Heart left ventricle (tissue), 13 donors: ENCODE results near the gene JUND.
A peak's percentile ranks its signal among the peaks of the same experiment; 100 is the strongest.

ENCODE experiments used
- CTCF ChIP-seq, 12 donors: fragments of 200-600 bp; sonication (generic) in 4 of 12; IDR thresholded peaks; one replicate each; pipeline versions ENCODE4 v1.5.0 to v1.8.0; 2018 to 2022; ENCODE audit warnings: antibody characterized with exemption in 12 of 12, mild to moderate bottlenecking in 5 of 12
- POLR2A ChIP-seq, 2 donors: fragments of 450-650 bp; IDR thresholded peaks; one replicate each; pipeline ENCODE4 v1.6.1; 2017; ENCODE audit warnings: antibody characterized with exemption in 2 of 2, mild to moderate bottlenecking in 2 of 2, moderate library complexity in 2 of 2
- donor health status: ischemic (EF 13 %, LVEDD 7.1; RV severe dilation, severe dysfunction).
- donor health status: DM: no; HTN: yes; CAD: no.
- donor health status: DM: no; HTN: no; CAD: no.
- donor health status: ischemic (EF 25% LVEDD 6.9; RV normal size, moderate dysfunction).
- donor health status: ischemic (EF 25% LVEDD 5.7; RV mildly dilated, moderate dysfunction).
- donor health status: ischemic (EF 35%, LVEDD 5.7; RV mildly dilated, moderate dysfunction).
- donor health status: nonischemic (EF 11% LVEDD 7.7; RV severe dilation, severe dysfunction).
- donor health status: DM: yes; HTN: yes; CAD: no.
- donor health status: PGD.
- donor health status: ischemic (EF 29% LVEDD 5.4; RV normal size, mild dysfunction).
- donor health status: nonischemic (EF 23%, LVEDD 6.1; RV moderate dilation, normal function).

DNA sequence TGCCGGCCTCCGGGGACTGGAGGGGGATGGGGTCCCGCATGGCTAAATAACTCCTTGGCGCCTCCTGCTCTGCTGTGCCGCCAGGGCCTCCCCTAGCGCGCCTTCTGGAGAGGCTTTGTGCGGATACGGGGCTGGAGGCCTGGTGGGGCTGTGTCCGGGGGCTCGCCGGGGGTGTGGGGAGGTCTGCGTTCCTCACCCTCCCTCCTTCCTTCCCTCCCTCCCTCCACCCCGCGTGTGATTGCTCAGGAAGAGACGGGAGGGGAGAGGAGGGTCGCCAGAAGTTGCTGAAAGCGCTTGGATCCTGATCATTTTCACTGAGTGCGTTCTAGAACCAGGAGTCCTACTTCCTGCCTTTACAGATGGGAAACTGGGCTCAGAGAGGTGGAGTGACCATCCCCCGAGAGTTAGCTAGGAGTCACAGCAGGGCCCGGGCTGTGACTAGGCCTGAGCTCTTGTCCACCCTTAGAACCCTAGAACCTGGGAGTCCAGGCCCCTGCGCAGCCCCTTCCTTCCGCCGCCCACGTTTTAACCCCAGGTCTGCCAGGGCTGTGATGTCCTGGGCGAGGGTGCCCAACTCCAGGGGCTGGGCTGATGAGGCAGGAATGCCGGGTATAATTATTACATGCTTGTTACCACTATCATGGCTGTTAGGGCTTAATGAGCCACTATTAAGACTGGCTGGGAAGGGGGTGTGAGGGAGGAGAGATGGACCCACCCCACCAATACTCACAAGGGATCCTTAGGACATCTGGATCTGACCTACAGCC, 782 bp upstream of the JUND start:
- TF ChIP-seq CTCF (IDR thresholded peaks at IDR 0.05) (peak in 5 of 12 donors; percentile 15 to 48 (median 34)), POLR2A (IDR thresholded peaks at IDR 0.05) (peak in 1 of 2 donors; percentile 34)
